Psoas muscle (tissue), 8 donors: ENCODE results near the gene TSGA10. TPM values are rescaled to one million over a fixed set of nuclear protein-coding genes. Genes with fewer than 3 reads are reported as not detected.

ENCODE experiments used
- ATAC-seq, 4 donors: fragments of 200-7000 bp; cut with Tn5 transposase; one replicate each; pipeline ENCODE4 v1.9.1; 2020; ENCODE audit warnings: moderate library complexity in 3 of 4, mild to moderate bottlenecking in 2 of 4
- DNase-seq, 2 donors: peaks; one replicate each; pipeline ENCODE4 v3.0.0-alpha.2; 2020
- H3K27ac ChIP-seq: fragments of 200-600 bp; one replicate; pipeline ENCODE4 v1.8.0; 2022
- H3K27me3 ChIP-seq, 3 donors: fragments of 200-600 bp in 1 of 3; one replicate each; pipeline versions ENCODE4 v1.6.1 to v1.8.0; 2013 to 2022; ENCODE audit warnings: low read length in 2 of 3, mild to moderate bottlenecking in 2 of 3, moderate library complexity in 1 of 3; ENCODE audit not compliant: insufficient read depth in 3 of 3
- H3K36me3 ChIP-seq, 2 donors: fragments of 200-600 bp in 1 of 2; one replicate each; pipeline versions ENCODE4 v1.6.1 to v1.8.0; 2013 to 2022; ENCODE audit warnings: low read depth in 1 of 2, mild to moderate bottlenecking in 1 of 2, moderate library complexity in 1 of 2; ENCODE audit not compliant: insufficient read depth in 1 of 2
- H3K4me1 ChIP-seq: fragments of 200-600 bp; one replicate; pipeline ENCODE4 v1.8.0; 2022
- H3K4me3 ChIP-seq: fragments of 200-600 bp; one replicate; pipeline ENCODE4 v1.8.0; 2022; ENCODE audit warnings: mild to moderate bottlenecking
- H3K9me3 ChIP-seq: fragments of 200-600 bp; one replicate; pipeline ENCODE4 v1.8.0; 2022
- WGBS, 3 donors: extraction: QIAGEN DNeasy Blood & Tissue Kit; methylation state at CpG; one replicate each; pipeline versions ENCODE4 v1.1.6 to v1.1.7; 2013; 5-methylcytosine and 5-hydroxymethylcytosine counted together
- intact Hi-C, 2 donors: fragments of 100-400 bp; cut with DNase I; formaldehyde crosslinking; loops; one replicate each; pipeline versions ENCODE4 v1.11.0 to v1.14.2; 2022
- polyA plus RNA-seq, 3 donors: library from polyadenylated mRNA; stranded (reverse); fragments of 200-250 nt; gene quantifications; one replicate each; pipeline ENCODE4 v1.2.3, GENCODE V29; 2013
- total RNA-seq, 4 donors: library from RNA; stranded (reverse); fragmentation: NEBNext Ultra II Directional in 2 of 4; extraction: Animal tissue kit (Norgen Biotek cat#: 25700) in 2 of 4; gene quantifications; one replicate each; pipeline versions ENCODE4 v1.2.1 to v1.2.4, GENCODE V29; 2021 to 2023
- TF ChIP-seq, protein P1 (sequence below): fragments of 200-600 bp; IDR thresholded peaks from one replicate; pipeline ENCODE4 v1.8.0; 2022; ENCODE audit warnings: antibody characterized with exemption
- donor health status: healthy with polysubstance abuse.
- donor health status: DM: no; HTN: no; CAD: no; lungs with moderate emphysema.
- donor health status: Bipolar disorder and iron deficiency.
- donor health status: healthy.
- donor health status: DM: yes; HTN: yes; CAD: no.
- donor health status: DM: no; HTN: no; CAD: no.
- donor health status: DM: no; HTN: no; CAD: no.
- donor health status: DM: yes; HTN: yes; CAD: no.

The TSGA10 gene
- total and polyA plus RNA-seq, 7 donors: 0.08 to 3.7 (median 1.8) TPM

GRCh38 chr2:99032786-99033185 is 122.0 kb downstream of the TSGA10 start:
- ATAC-seq (no peak), DNase-seq (no peak)
- intact Hi-C loops: no loop called here
- 83 to 88% (median 85%) methylated on average over 6 of the region's 6 CpGs for WGBS, 3 donors
- TF ChIP-seq, protein P1, sequence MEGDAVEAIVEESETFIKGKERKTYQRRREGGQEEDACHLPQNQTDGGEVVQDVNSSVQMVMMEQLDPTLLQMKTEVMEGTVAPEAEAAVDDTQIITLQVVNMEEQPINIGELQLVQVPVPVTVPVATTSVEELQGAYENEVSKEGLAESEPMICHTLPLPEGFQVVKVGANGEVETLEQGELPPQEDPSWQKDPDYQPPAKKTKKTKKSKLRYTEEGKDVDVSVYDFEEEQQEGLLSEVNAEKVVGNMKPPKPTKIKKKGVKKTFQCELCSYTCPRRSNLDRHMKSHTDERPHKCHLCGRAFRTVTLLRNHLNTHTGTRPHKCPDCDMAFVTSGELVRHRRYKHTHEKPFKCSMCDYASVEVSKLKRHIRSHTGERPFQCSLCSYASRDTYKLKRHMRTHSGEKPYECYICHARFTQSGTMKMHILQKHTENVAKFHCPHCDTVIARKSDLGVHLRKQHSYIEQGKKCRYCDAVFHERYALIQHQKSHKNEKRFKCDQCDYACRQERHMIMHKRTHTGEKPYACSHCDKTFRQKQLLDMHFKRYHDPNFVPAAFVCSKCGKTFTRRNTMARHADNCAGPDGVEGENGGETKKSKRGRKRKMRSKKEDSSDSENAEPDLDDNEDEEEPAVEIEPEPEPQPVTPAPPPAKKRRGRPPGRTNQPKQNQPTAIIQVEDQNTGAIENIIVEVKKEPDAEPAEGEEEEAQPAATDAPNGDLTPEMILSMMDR: no peak
- Histone ChIP-seq H3K4me1 (no peaks in the 10 kb centered on the region), H3K27ac (no peak overlapping the region), H3K4me3 (no peak overlapping the region), H3K36me3 (no peaks in the 10 kb centered on the region), H3K9me3 (no peaks in the 10 kb centered on the region), H3K27me3 (no peaks in the 10 kb centered on the region)

DNA sequence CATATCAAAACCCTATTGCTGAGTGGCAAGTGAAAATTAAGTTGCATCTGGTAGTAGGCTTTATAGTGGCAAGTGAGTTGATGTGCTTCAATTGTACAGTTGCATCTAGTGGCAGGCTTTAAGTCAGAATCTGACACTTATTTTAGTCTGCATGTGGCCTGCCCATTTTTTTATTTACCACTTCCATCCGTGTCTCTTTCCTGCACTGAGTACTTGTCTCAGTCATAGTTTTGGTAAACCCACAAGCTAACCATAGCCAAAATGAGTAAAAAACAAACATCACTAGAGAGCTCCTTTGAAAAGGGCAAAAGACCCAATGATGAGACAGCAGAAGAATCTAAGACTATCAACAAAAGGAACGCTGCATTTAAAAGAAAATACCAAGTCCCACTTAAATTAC is 122.7 kb downstream of the TSGA10 start:
- Histone ChIP-seq H3K9me3 (no peaks in the 10 kb centered on the region), H3K27me3 (no peaks in the 10 kb centered on the region), H3K27ac (no peak overlapping the region), H3K36me3 (no peaks in the 10 kb centered on the region), H3K4me3 (no peak overlapping the region), H3K4me1 (no peaks in the 10 kb centered on the region)
- DNase-seq: no peak
- intact Hi-C loops: no loop called here
- no peak for ATAC-seq
- TF ChIP-seq, protein P1: no peak
- 68 to 77% (median 76%) methylated on average over 2 of the region's 2 CpGs for WGBS, 3 donors

DNA sequence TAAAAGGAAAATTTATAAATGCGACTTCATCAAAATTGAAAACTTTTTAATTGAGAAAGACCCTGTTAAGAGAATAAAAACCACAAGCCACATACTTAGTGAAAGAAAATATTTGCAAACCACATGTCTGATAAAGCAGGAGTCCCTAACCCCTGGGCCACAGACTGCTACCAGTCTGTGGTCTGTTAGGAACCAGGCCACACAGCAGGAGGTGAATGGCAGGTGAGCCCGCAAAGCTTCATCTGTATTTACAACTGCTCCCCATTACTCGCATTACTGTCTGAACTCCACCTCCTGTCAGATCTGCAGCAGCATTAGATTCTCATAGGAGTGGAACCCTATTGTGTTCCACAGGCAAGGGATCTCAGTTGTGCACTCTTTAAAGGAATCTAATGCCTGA is 123.3 kb downstream of the TSGA10 start:
- Histone ChIP-seq H3K27me3 (no peaks in the 10 kb centered on the region), H3K9me3 (no peaks in the 10 kb centered on the region), H3K27ac (no peak overlapping the region), H3K36me3 (no peaks in the 10 kb centered on the region), H3K4me3 (no peak overlapping the region), H3K4me1 (no peaks in the 10 kb centered on the region)
- TF ChIP-seq, protein P1: no peak
- no peak for DNase-seq
- WGBS, 3 donors: 72 to 79% (median 76%) methylated on average over 3 of the region's 3 CpGs
- no peak for ATAC-seq
- intact Hi-C loops: no loop called here

- Histone ChIP-seq H3K36me3 (no peaks in the 10 kb centered on the region), H3K9me3 (no peaks in the 10 kb centered on the region), H3K27ac (no peak overlapping the region), H3K27me3 (no peaks in the 10 kb centered on the region), H3K4me1 (no peaks in the 10 kb centered on the region), H3K4me3 (no peak overlapping the region)
- TF ChIP-seq, protein P1: no peak
- WGBS, 3 donors: 57 to 66% (median 66%) methylated on average over 4 of the region's 4 CpGs
- DNase-seq (no peak), ATAC-seq (no peak)
- intact Hi-C loops: no loop called here
Measured at GRCh38 chr2:99028558-99028957, 126.2 kb downstream of the TSGA10 start.

DNA sequence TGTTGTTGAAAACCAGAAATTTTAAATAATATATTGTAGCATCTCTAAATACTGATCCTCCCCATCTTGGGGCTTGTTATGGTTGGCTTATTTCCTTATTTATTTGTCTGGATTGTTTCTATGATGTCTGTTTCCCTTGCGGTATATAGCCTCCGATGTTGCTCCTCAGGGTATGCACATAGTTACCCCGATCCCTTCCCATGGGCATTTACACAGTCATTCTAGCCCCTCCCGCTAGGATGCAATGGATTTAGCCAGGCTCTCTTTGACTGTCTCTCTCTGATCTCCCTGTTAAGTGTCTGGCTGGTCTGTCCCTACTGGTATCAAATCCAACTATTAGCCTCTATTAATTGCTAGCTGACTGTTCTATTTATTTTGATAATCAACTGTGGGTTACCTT is 126.9 kb downstream of the TSGA10 start:
- no peaks in the 10 kb centered on the region for H3K36me3 ChIP-seq
- H3K9me3 ChIP-seq: no peaks in the 10 kb centered on the region
- no peaks in the 10 kb centered on the region for H3K27me3 ChIP-seq
- 48 to 53% (median 53%) methylated on average over 4 of the region's 4 CpGs for WGBS, 3 donors
- H3K4me3 ChIP-seq: no peak overlapping the region
- H3K27ac ChIP-seq: no peak overlapping the region
- TF ChIP-seq, protein P1: no peak
- intact Hi-C loops: no loop called here
- no peaks in the 10 kb centered on the region for H3K4me1 ChIP-seq
- ATAC-seq: no peak
- DNase-seq: no peak
